GM15510 (cell line): ENCODE measurements around the gene BCL10.

Source experiments
- POLR2A ChIP-seq: IDR thresholded peaks from 3 replicates; pipeline ENCODE4 v1.6.1; 2011; ENCODE audit warnings: borderline replicate concordance; ENCODE audit not compliant: insufficient read length; ENCODE audit errors: extremely low read depth

The BCL10 gene

GRCh38 chr1:85276215-85276977, at the start of gene BCL10:
Gene BCL10 (minus strand): TSS chr1:85276632. CDS start chr1:85276352, 280 bp downstream.
- TF ChIP-seq POLR2A: peak; percentile 73

DNA sequence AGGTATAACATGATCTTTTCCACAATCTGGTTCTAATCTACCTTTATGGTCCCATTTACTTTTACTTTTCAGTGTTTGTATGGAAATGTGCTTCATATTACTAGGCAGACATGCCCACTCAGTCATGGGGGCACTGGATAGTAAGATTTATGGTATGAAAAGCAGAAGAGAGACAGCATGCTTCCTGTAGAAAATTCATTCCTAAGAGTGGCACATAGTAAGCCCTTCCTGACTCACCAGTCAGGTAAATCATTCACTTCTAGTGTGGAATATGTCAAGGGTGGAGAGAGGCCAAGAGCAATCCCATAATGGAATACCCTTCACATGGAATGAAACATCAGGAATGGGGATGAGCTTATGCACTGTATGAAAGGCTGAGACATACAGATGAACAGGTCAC, 49.5 kb upstream of the BCL10 start:
- no peak for TF ChIP-seq POLR2A

- TF ChIP-seq POLR2A: no peak
Measured at GRCh38 chr1:85323770-85324169, 47.3 kb upstream of the BCL10 start.

DNA sequence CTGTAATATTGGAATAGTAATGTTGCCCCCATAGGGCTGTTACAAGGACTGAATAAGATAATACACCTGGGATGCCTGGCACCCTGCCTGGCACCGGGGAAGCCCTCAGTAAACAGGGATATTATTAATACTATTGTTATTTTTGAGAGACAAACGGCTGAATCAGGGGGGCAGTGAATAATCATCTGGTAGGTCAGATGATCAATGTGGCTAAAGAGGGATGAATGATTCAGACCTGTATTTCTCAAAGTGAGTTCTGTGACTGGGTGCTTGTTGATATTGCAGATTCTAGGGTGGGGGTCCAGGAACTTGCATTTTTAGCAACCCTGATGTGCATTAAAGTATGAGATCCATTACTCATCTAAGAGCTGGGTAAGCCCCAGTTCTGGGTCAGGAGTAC, 46.2 kb upstream of the BCL10 start:
- TF ChIP-seq POLR2A: no peak

DNA sequence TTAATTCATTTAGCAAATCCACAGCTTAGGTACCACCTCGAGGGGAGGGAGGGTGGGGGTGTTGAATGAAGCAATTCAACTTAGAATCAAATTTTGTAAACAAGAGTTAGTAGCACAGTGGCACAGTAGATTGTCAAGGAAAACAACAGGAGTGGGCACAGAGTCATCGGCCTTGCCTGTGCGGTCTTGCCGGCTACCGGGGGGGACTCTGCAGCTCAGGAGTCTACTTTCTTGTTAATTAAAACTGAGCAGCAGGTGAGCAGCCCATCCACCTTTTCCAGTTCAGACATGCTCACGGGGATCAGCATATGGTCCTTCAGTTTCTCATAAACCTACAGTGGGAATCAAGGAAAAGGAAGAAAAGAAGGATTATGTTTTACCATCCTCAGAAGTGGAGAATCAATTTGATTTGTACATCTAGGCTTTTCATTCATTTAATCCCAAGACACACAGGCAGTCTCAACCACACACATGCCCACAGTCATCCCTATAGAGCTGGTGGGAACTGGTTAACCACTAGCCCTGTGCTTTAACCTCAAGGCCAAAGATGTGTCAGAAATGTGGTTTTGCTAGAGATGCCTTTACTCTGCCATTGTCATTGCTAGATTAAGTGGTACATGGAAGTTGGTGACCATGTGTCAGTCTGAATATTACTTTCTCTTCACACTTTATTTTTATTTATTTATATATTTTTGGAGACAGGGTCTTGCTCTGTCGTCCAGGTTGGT, 45.0 kb upstream of the BCL10 start:
- no peak for TF ChIP-seq POLR2A

- TF ChIP-seq POLR2A: no peak
Measured at GRCh38 chr1:85320371-85321131, 44.1 kb upstream of the BCL10 start.

DNA sequence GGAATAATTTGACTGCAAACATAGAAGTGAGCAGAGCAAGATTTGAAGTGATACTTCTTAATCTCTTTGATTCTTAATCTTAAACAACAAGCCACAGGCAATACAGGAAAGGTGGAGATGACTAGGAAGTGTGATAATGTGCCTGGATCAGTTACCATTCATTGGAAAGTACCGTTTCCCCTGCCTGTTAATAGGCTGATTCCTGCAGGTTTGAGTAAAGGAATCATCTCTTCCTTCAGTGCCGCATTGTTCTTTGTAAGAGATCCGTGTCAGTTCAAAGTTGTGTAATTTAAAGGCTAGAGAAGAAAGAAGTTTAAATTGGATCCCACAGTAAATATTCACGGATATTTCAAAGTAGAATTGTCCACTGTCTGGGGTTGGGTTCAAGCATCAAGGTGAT, 43.5 kb upstream of the BCL10 start:
- no peak for TF ChIP-seq POLR2A

DNA sequence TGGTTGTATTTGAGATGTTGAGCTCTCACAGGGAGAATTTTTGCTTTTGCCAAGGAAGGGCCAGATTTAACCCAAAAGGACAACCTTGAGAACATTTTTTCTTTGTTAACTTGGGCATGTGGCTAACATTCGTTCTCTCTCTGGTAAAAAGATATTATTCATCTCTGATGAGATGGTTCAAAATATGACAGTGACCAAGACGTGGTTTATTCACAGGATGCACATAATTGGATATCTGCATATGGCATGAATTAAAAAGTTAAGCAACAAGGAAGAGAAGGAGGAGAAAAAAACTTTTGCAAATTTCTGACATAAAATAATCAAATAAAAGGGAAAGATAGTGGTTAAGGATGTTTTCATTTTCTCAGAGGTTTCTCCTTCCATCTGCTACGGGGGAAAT, 43.1 kb upstream of the BCL10 start:
- no peak for TF ChIP-seq POLR2A

DNA sequence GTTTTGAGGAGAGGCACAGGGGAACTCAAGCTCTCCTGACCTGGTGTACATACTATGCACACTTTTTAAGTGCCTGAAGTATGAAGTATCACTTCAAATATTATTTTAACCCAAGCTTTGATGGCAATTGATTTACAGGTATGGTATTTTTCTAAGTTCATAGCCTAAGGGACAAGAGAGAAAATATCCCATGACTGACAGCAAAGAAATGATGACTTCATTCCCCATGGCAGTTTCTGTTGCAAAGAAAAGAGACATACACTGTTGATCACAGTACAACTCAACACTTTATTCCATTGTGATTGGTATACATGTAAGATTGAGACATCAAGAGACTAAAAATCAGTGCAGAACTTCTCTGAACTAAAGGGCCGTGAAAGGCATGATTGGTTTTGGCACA, 41.8 kb upstream of the BCL10 start:
- TF ChIP-seq POLR2A: no peak

- no peak for TF ChIP-seq POLR2A
Measured at GRCh38 chr1:85317560-85317959, 41.1 kb upstream of the BCL10 start.

DNA sequence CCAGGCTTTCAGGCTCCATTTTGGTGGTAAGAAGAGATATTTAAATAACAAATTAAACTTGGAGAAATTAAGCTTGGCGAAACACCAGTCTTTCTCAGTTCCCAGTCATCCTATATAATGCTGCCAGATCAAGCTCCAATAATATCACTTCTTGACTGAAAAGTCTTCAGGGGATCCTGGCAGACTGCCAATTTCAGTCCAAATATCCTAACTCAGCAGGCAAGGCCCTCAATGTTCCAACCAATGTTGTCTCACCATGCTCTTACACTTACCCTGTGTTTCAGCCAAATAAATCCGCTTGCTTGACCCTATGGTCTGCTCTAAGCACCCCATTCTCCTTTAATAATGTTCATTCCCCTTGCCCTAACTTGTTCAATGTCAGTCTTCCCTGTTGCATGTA, 39.9 kb upstream of the BCL10 start:
- no peak for TF ChIP-seq POLR2A

- TF ChIP-seq POLR2A: no peak
Measured at GRCh38 chr1:85315789-85316188, 39.4 kb upstream of the BCL10 start.

- TF ChIP-seq POLR2A: no peak
Measured at GRCh38 chr1:85314726-85315125, 38.3 kb upstream of the BCL10 start.

GRCh38 chr1:85313888-85314696, 37.7 kb upstream of the BCL10 start:
- no peak for TF ChIP-seq POLR2A
